Activated T-helper 1 cell treated with anti-CD3 and anti-CD28 coated beads, Interleukin-2, amount 50 U/mL, for 16 hours (primary cell): Measurements from ENCODE around the gene TTC21B.

ENCODE experiments used
- DNase-seq, 2 donors: peaks; one replicate each; pipeline ENCODE4 v3.0.0-alpha.2; 2020; ENCODE audit warnings: low read depth in 1 of 2, low spot score in 1 of 2

Gene TTC21B

DNA sequence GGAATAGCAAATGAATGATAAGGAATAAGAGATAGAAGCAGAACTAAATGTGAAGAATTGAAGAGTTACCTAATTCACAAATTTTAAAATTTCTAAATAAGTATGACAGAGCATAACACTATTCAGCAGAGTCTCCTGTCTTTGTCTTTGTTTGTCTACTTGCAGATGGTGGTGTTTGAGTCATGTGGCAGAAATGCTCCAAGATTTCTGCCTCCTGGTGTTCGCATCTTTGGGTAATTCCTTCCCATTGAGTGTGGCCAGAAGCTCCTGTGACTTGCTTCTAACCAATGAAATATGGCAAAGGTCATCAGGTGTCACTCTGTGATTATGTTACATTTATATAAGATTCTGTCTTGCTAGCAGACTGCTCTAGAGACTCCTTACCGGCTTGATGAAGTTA lies 114.0 kb downstream of the TTC21B start:
- no peak for DNase-seq

DNA sequence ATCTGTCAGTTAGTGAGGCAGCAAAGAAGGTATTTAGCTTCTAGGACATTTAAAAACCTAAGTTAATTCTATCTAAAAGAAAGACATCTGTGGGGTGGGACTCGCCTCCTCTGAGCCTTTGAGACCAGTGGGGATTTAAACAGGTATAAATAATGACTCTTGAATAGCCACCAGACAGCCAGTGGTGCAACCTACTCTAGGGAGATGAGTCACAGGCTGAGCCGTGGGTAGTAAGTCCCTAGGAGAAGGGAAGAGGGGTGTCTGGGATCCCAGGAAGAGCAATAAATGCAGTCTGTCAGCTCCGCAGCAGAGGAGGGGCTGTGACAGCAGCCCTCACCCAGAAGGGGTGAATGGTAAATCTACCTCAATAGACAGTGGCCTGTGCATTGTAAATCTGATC lies 116.5 kb downstream of the TTC21B start:
- DNase-seq, result no peak

DNA sequence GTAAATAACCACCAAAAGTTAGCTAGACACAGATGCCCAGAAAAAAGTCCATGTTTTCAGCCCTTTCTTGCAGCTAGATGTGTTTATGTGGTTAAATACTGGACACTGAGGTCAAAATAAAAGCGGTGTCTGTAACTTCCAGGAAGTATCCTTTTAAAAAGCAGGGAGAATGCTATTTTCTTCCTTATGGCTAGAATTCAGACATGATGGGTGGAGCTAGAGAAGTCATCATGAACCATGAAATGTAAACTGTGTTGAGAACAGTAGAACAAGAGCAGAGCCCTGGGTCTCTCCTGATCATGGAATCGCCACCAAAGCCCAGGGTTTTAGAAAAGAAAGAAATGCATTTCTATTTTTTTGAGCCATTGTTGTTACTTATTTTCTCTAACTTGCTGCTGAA lies 118.2 kb downstream of the TTC21B start:
- no peak for DNase-seq

GRCh38 chr2:165833156-165833555 lies 120.4 kb downstream of the TTC21B start:
- DNase-seq, result no peak

- no peak for DNase-seq
Measured at GRCh38 chr2:165827921-165828276, 125.7 kb downstream of the TTC21B start.

DNA sequence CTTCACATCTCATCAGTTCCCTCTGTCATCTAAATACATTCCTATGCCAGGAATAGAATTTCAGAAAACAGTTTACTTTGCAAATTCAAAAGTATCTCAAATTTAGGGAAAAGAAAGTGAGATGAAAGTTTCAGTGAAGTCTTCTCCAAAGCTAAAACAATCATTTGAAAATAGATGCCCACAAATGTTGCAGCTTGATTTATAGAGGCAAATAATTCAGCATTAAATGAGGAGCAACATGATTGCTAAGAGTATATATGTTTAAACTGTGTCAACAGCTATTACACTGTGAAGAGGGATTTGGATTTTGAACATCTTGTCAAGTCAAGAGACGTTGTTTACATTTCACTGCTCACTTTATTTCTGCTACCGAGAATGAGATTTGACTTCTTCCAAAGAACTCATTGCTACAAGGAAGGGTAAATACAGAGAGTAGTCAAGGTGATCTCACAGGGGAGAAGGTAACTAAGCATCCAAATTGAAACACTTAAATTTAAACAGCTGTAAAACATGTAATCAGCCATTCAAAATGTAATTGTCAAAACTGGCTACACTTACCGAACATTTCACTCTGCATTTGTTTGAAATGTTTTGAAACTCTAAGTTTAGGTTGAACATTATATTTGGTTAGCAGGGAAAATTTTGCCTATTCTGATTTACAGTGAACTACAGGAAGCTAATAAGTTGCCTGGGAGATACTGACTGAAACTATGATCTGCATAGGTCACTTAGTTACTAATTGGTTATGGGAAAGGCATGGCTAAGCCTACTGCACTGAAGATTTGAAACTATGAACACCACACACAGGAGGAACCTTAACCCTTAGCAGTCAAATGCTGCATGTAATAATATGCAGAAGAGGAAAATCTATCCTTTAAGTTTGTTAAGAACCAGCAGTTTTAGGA lies 126.3 kb downstream of the TTC21B start:
- DNase-seq, result no peak

DNA sequence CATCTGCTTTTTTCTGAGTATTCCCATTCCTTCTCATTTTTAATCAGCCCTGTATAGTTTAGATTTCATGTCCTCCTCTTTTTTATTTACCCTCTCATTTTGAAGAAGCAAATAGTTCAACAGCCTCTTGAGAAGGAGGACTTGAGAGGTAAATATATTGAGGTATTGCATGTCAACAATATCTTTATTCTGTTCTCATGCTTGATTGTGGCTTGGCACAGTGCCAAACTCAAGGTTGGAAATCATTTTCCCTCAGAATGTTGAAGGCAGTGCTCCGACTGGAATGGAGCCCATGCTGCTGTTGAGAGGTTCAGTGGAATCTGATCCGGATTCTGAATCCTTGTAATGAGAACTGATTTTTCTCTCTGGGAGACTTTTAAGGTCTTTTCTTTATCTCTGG lies 128.5 kb downstream of the TTC21B start:
- DNase-seq, result no peak
